Measurements from ENCODE around the gene DENND1B.

DNA sequence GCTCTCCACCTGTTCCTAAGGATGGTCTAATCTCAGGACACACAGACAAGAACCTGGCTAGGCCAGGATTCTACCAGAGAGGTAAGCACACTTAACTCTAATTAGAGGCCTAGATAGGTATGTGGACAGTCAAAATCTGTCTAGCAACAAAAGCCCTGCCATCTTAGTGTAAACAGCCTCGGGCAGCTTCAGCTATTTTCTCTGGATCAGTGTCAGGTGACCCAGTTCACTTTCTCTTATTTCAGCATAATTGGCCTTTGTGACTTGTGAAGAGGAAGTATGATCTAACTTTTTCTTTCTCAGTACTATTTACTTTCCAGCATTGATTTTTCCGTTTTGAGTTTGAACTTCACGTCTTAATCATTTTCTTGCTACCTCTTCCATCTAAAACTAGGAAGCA lies 289.5 kb downstream of the DENND1B start:
- TF ChIP-seq, protein P1, sequence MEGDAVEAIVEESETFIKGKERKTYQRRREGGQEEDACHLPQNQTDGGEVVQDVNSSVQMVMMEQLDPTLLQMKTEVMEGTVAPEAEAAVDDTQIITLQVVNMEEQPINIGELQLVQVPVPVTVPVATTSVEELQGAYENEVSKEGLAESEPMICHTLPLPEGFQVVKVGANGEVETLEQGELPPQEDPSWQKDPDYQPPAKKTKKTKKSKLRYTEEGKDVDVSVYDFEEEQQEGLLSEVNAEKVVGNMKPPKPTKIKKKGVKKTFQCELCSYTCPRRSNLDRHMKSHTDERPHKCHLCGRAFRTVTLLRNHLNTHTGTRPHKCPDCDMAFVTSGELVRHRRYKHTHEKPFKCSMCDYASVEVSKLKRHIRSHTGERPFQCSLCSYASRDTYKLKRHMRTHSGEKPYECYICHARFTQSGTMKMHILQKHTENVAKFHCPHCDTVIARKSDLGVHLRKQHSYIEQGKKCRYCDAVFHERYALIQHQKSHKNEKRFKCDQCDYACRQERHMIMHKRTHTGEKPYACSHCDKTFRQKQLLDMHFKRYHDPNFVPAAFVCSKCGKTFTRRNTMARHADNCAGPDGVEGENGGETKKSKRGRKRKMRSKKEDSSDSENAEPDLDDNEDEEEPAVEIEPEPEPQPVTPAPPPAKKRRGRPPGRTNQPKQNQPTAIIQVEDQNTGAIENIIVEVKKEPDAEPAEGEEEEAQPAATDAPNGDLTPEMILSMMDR (IDR thresholded peaks at IDR 0.05), result no peak
- no peak for TF ChIP-seq POLR2A (IDR thresholded peaks at IDR 0.05)

All from testis (tissue), 2 donors.